Activated CD4-positive, alpha-beta T cell treated with anti-CD3 and anti-CD28 coated beads, Interleukin-2, Interleukin-6, amounts not matched to agents 100 ng/mL and 50 ng/mL, durations not matched to agents 16 hours and 8 hours (primary cell): ENCODE results near the gene PMVK.
"Not testable (repeated sequence)": the region's sequence is repeated elsewhere in the genome, so short reads cannot be mapped to it uniquely, and the experiment has no call there.

Experiments
- DNase-seq: peaks from one replicate; pipeline ENCODE4 v3.0.0-alpha.2; 2020

Gene PMVK

DNA sequence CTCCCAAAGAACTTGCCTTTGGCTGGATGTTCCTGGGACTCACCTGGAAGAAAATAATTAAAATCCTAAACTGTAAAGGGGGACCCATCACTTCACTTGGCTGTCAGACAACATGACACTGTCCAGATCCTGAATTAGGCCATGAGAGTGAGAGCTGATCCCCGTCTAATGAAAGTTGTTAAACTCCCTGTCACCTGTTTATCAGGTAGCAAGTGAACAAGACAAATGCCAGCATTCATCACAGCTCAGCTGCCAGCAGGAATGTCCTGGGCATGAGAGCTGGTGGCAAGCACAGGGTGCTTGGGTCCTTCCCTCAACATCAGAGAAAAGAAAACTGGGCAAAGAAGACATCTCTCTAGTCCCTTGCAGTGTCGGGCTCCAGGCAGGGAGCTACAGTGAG lies 23.8 kb downstream of the PMVK start:
- DNase-seq = no peak

DNA sequence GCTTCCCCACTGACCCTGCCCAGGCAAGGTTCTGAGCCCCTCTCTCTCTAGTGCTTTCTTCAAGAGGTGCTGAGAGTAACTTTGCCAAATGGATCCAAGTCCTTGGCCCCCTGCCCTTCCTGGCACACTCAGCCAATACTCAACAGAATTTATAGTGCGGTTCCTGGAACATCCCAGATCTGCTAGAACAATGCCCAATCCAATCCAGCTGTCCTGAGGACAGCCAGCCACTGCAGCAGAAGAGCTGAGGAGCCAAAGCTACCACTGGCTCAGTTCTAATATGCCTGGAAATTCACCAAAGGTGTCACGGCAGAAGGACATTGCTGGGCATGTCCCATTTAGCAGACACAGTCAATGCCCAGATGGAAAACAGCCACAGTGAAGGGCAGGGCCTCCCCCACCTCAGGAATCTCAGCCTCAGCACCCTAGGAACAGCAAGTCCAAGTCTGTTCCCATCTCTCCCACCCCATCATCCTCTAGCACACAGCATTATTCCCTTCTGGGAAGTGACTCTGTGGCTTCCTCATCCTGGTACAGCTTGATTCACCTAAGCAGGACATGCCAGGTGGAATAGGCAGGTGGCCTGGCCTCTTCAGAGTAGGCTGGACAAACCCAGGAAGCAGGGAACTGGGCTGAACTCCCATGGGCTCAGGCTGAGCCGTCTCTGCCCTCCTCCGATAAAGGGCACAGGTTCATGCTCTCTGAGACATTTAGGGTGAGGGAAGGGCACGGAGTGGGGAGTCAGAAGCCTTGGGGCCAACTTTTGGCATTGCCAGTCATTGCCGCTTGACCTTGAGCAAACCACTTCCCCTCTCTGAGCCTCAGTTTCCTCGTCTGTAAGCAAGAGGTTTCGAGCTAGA lies 24.6 kb downstream of the PMVK start:
- DNase-seq = no peak

DNA sequence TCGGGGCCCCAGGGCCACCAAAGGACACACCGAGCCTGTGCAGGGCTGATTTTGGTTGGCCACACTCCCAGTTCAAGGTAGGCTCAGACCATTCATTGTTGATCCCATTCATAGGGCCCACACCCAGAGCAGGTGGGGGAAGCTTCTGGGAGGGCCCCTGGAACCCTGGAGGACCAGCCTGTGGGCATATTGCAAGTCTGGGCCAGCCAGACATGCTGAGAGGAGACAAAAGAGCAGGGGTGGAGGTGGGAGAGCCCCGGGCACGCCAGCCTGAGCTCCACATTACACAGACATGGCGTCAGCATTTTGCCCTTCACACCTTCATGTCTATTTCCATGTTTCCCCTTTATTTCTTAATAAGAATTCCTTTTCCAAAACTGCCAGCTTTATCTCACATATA lies 25.7 kb downstream of the PMVK start:
- no peak for DNase-seq

DNA sequence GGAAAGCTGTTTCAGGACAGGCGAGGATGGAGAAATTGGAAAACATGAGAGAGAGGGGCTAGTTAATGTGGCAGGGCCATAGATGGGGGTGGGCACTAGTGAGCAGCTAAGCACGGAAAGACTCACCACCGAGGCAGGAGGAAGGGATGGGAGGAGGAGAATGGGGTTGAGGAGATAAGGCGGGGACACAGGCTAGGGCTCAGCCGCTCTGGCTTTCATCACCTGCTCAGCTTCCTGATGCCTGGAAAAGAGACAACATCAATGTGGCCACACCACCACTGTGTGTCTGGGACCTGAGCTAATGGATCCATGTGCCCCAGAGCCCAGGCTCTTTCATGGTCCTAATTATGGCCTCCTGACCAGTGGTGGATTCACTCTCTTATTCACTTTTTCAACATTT lies 27.6 kb downstream of the PMVK start:
- no peak for DNase-seq

DNA sequence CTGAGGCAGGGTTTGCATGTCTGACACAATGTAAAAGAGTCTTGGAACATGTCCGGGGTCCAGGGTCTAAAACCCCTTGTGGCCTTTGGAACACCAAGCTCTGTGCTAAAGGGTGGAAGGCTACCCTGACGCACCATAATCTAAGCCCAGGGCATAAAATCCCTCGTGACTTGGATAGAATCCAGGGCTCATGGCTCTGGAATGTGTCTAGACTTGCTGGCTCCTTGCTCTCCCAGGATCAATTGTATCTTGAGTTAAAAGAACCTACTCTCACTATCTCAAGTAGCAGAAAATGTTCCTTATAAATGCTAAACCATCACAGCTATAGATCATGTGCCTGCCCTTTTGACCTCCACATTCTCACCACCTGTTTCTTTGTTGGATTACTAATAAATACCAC lies 28.4 kb downstream of the PMVK start:
- not testable (repeated sequence) for DNase-seq

DNA sequence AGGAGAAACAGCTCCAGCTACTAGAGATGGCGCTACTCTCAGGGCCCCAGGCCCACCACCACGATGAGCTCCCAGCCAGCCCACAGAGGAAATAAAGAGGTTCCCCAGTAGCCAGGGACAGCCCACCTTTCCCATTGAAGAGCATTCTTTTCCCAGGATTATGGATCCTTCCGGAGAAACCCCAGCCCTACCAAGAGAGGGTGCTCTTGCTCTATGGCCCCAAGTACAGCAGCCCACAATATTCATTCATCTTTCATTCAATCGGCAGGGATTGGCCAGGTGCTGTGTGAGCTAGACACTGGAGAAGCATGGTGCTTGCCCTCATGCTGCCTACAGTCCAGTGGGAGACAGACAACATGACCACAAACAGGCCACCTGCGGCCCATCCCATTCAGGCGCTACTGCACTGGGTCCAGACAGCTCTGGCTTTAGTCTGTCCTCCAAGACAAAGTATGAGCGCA lies 29.9 kb downstream of the PMVK start:
- DNase-seq = no peak

DNA sequence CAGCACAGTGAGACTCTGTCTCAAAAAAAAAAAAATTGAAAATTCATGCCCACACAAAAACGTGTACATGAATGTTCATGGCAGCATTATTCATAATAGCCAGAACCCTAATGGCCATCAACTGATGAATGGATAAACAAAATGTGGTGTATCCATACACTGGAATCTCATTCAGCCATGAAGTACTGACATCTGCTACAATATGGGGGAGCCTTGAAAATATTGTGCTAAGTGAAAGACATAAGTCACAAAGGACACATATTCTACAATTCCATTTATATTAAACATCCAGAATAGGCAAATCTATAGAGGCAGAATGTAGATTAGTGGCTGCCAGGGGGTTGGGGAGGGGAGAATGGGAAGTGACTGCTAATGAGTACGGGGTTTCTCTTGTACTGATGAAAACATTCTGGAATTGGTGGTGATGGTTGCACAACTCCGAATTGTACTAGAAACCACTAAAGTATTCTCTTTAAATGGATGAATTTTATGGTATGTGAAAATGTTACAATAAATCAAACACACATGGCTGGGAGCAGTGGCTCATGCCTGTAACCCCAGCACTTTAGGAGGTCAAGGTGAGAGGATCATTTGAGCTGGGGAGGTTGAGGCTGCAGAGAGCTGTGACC lies 33.5 kb downstream of the PMVK start:
- no peak for DNase-seq

GRCh38 chr1:154901591-154901990 lies 34.9 kb downstream of the PMVK start:
- no peak for DNase-seq

DNA sequence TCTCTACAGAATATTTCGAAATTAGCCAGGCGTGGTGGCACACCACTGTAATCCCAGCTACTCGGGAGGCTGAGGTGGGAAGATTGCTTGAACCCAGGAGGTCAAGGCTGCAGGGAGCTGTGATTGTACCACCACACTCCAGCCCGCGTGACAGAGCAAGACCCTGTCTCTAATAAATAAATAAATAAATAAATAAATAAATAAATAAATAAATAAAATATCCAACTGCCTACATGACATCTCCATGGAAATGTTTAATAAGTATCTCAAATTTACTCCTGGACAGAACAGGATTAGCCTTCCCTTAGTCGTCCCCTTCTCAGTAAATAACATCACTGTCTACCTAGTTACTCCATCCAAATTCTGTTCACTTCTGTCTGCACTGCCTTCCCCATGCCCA lies 37.5 kb downstream of the PMVK start:
- DNase-seq = no peak

GRCh38 chr1:154896771-154897286 lies 39.7 kb downstream of the PMVK start:
- no peak for DNase-seq

GRCh38 chr1:154895798-154896197 lies 40.7 kb downstream of the PMVK start:
- DNase-seq = no peak

GRCh38 chr1:154891452-154891851 lies 45.1 kb downstream of the PMVK start:
- DNase-seq = no peak

- no peak for DNase-seq
Observed at GRCh38 chr1:154888757-154889156, 47.8 kb downstream of the PMVK start.

DNA sequence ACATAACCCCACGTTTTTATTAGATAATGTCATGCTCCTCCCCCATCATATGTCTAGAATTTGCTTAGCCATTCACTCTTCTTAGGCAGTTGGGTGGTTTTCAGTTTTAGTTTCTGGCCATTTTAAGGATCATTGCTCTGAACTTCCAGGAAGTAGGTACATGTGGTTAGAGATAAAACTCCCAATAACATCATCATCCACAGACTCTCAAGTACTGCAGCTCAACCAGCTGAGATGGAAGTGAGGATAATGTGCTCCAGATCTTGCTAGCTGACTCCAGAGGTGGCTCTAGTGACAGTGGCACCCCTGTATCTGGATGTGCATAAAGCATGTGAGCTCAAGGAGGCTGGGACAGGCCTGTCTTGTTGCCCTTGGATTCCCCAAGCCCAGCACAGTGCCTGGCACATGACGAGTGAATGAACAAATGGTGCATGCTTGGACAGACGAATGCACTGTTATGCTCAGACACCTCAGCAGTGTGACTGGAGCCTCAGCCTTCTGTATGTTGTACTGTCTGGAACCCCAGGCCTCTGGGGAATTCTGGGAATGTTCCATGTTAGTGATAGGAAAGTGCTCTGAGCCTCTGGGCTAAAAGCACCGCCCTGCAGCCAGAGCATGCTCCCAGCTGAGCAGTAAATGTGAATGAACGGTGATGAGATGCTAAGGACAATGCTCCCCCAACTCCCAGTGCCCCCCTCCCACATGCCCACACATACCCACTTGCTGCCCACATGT lies 50.1 kb downstream of the PMVK start:
- peak; percentile 56 for DNase-seq

DNA sequence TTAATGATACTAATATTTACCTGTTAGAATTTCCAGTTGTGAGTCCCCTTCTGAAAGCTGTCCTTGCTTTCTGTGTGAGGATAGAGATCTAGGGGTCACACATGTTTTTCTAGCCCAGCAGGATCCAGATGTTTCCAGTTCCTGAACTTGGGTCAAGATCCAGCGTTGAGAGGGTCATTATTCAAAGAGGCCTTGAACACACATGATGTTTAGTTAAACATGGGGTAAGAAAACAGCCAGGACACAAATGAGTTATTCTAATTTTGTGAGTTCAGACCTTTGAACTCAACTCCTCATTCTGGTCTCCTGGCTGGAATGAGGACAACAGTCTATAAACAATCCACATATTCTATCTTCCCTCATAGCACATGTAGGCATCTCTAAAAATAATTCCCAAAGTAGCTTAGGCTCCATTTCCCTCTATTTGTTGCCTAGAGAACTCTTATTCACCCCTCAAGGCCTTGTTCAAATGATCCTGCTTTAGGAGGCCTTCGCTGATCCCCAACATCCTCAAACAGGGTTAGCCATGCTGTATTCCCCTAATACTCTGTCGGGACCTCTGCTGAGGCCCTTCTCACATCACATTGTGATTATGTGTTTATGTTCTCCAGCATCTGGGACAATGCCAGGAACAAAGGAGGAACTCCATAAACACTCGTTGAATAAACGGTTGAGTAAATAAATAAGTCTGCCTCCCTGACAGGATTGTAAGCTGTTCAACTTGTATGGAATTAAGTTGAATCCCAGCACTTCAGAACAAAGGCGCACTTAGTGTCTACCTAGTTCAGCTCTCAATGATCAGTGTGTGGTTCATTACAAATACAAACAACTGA lies 51.4 kb downstream of the PMVK start:
- no peak for DNase-seq

DNA sequence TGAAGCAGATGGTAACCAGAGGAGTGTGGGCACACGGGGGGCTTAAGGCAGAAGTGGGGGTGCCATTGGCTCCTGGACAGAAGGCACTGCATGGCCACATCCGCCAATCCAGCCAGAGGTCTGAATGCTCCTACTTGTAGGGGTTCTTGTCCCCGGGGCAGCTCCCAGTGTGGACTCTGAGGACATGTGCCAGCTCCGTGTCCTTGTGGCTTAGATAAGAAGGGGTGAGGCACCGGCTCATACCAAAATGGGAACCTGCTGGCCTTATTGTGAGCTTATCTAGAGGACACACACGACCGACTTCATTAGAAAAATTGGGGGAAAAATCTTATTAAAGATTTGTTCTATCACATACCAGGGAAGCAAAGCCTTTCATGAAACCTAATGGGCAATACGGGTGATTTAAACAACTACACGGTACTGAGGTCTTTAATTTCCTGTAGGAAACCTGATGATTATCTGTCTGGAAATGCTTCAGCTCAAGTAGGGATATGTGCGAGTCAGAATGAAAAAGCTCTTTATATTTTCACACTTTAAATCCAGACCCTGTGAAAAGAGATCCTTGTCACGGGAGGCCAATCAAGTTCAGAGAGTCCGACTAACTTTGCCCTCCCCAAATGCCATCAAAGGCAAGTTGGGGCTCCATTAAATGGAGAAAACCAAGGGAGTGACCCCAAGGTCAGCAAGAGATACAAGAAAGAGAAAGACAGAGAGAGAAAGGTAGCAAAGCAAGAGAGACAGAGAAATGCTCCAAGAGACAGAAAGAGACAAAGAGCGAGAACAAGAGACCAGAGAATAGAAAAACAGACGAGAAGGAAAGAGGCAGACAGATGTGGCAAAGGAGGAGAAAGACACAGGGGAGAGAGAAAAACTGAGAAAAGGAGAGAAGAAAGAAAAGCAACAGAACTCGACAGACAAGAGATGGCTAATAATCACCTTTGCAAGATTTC lies 52.3 kb downstream of the PMVK start:
- DNase-seq = no peak

DNA sequence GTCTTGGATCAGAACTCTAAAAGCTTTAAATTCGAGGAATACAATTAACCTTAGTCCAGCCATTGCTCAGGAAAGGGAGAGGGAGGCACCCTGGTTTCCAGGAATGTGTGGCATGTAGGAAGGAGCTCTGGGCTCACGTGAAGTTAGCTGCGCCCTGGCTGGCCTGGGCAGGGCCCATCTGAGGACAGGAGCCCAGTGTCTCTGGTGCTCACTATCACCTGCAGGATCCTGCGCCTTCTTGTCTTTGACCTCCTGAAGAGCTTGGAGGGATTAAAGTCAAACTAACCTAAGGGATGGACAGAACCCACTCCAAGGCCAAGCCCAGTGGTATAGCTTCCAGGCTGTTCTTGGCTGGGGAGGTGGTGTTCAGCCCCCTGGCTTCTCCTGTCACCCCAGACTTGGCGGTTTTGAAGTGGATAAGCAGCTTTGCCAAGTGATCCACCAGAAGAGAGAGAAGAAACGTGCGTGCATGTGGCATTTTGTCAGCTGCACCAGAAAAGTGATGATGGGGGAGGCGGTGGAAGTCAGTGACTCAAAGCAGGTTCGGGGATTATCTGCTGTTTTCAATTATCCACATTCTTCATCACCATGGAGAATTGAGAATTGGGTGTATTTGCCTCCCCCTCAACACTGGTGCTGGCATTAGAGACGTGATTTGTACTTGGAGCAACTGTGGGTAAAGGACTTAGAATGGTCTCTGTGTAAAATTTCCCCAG lies 54.5 kb downstream of the PMVK start:
- no peak for DNase-seq

GRCh38 chr1:154880671-154881070 lies 55.8 kb downstream of the PMVK start:
- no peak for DNase-seq

DNA sequence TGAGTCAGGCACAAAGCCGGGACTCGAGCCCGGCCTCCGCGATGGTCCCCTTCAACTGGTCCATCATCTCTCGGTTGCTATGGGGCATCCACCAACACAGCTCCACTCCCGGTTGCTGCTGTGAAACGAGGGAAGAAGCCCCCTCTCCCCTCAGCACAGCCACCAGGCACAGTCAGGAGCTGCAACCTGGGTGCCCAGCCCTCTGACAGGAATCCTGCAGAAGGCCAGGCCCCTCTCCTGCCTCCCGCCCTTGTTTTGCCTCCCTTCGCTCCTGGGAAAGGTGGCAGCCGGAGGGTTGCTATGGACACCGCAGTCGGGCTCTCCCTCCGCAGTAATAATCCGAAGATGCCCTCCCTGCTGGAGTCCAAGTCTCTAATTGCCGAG lies 57.5 kb downstream of the PMVK start:
- DNase-seq = no peak

GRCh38 chr1:154878371-154879037 lies 58.0 kb downstream of the PMVK start:
- DNase-seq = peak; percentile 78
